ENCODE data around the gene HNRNPA3. TPM values are rescaled to one million over a fixed set of nuclear protein-coding genes. Genes with fewer than 3 reads are reported as not detected.

HNRNPA3 gene
- total RNA-seq, 2 experiments from 2014 or later = 292 to 308 TPM

DNA sequence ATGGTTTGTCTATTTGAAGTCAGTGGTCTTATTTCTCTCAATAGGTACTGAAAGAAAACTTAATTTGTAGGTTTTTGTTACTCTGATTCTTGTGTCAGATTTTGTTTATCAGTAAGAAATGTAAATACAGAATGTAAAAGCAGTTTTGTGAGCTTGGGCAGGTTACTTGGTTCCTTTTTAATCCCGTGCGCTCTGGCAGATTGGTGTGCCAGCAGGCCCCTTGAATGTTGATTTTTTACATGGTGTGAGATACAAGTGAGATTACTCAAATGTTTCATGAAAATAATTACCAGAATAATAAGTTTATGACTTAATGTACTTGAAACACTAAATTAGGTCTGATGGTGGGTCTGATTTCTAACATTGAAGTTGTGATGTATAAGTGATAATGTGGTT, 13.4 kb downstream of the HNRNPA3 start:
- TF ChIP-seq CTCF (IDR thresholded peaks at IDR 0.05) = no peak
- DNase-seq (no peak), ATAC-seq (no peak)
- ChIA-PET POLR2A (interaction anchor here (1.1 to 4.5 kb wide), 11 partner anchors 8 to 61 kb away, joined by 3 to 31 read pairs (median 9); partner anchors contain the start of genes HNRNPA3 and NFE2L2), CTCF (interaction anchor here (0.8 to 2.0 kb wide), 8 partner anchors 11 to 77 kb away, joined by 3 to 12 read pairs (median 4); partner anchors contain the start of gene NFE2L2)
- H3K36me3 Mint-ChIP-seq (ENCODE audit: low read depth) = peaks cover 53% of the 10 kb centered on the region
- peak overlapping the region; percentile 1 for H3K27ac Mint-ChIP-seq
- no peak overlapping the region for H3K4me3 Mint-ChIP-seq
- H3K4me1 Mint-ChIP-seq (ENCODE audit: low read depth) = peaks cover 35% of the 10 kb centered on the region
- intact Hi-C loops (cut with micrococcal nuclease) = loop anchor here (5.0 kb wide), 1 partner anchor 36 kb away; the partner anchor contains the start of gene NFE2L2
- H3K9me3 Mint-ChIP-seq = no peaks in the 10 kb centered on the region
- H3K27me3 Mint-ChIP-seq = no peaks in the 10 kb centered on the region

DNA sequence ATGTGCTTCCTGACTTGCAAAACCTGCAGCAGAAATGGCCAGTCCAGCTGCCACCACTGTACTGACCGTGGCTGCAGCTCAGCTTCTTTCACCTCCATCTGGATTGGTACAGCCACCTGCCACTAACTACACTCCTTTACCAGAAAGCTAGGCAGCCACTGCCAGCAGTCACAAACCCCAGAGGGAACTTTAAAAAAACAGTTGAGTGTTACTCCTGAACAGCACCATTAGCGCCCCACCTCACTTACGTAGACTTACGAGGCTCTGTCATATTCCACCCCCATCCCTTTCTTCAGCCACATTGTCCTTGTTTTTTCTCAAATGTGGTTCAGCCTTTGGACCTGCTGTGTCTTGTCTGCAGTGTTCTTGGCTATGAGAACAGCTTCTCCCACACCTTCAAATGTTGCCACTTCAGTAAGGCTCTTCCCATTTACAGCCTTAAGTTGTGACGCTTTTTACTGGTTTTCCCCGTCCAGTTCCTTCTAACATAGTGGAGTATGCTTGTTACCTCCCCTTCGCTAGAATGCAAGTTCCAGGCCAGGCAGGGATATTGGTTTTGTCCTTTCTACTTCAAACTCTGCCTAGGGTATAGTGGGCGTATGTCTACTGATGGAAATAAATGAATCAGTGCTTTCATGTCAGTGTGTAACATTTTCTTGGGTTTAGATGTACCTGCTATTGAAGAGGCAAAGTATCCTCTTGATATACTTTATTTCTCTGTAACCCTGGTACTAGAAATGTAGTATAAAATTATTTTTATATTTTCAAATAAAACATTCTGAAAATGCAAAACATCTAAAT, 17.0 kb downstream of the HNRNPA3 start:
- Mint-ChIP-seq H3K4me1 (ENCODE audit: low read depth) (peaks cover 39% of the 10 kb centered on the region), H3K27me3 (no peaks in the 10 kb centered on the region), H3K4me3 (no peak overlapping the region), H3K36me3 (ENCODE audit: low read depth) (peaks cover 52% of the 10 kb centered on the region), H3K27ac (peak overlapping the region; percentile 36), H3K9me3 (no peaks in the 10 kb centered on the region)
- POLR2A ChIA-PET = interaction anchor here (0.8 to 5.6 kb wide), 5 partner anchors 10 to 35 kb away, joined by 3 to 40 read pairs (median 3); partner anchors contain the start of genes HNRNPA3 and NFE2L2
- intact Hi-C loops (cut with micrococcal nuclease) = loop anchor here (5.0 kb wide), 1 partner anchor 33 kb away; the partner anchor contains the start of gene NFE2L2
- TF ChIP-seq CTCF (IDR thresholded peaks at IDR 0.05) = no peak
- CTCF ChIA-PET = interaction anchor here (1.0 to 4.7 kb wide), 10 partner anchors 8 to 106 kb away, joined by 3 to 20 read pairs (median 6); no protein-coding TSS in a partner anchor
- no peak for DNase-seq
- peak; percentile 40 for ATAC-seq

- ATAC-seq (no peak), DNase-seq (no peak)
- intact Hi-C loops (cut with micrococcal nuclease) = no loop called here
- H3K27ac Mint-ChIP-seq = peak overlapping the region; percentile 44
- no peaks in the 10 kb centered on the region for H3K9me3 Mint-ChIP-seq
- peaks cover 64% of the 10 kb centered on the region for H3K36me3 Mint-ChIP-seq (ENCODE audit: low read depth)
- no peak overlapping the region for H3K4me3 Mint-ChIP-seq
- peaks cover 44% of the 10 kb centered on the region for H3K4me1 Mint-ChIP-seq (ENCODE audit: low read depth)
- CTCF ChIA-PET = interaction anchor here (1.1 to 4.7 kb wide), 9 partner anchors 8 to 70 kb away, joined by 3 to 20 read pairs (median 4); no protein-coding TSS in a partner anchor
- TF ChIP-seq CTCF (IDR thresholded peaks at IDR 0.05) = no peak
- H3K27me3 Mint-ChIP-seq = no peaks in the 10 kb centered on the region
- POLR2A ChIA-PET = interaction anchor here (1.3 to 5.6 kb wide), 6 partner anchors 9 to 33 kb away, joined by 3 to 40 read pairs (median 9); partner anchors contain the start of gene NFE2L2
Measured at GRCh38 chr2:177231270-177231669, 18.7 kb downstream of the HNRNPA3 start.

DNA sequence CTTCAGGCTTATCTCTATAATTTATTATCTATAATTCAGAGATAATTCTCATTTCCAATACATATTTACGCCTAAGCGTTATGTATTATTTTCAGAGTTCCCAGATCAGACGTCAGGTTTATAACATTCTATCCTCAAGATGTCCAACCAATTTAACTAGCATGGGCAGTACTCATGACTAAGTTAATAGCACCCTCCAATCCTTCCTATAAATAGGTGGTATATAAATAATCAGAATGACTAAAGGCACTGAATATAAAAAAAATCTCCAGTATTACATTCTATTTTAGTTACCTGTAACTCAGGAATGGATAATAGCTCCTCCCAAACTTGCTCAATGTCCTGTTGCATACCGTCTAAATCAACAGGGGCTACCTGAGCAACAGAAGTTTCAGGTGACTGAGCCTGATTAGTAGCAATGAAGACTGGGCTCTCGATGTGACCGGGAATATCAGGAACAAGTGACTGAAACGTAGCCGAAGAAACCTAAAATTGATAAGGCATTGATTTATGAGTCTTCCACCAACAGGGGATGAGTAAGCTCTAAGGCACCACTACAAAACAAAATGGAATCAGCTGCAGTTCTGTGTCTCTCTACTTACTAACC, 19.6 kb downstream of the HNRNPA3 start:
- peaks cover 44% of the 10 kb centered on the region for H3K4me1 Mint-ChIP-seq (ENCODE audit: low read depth)
- intact Hi-C loops (cut with micrococcal nuclease) = no loop called here
- ChIA-PET POLR2A (interaction anchor here (1.2 to 5.6 kb wide), 6 partner anchors 8 to 32 kb away, joined by 3 to 40 read pairs (median 9); partner anchors contain the start of gene NFE2L2), CTCF (interaction anchor here (1.1 to 4.7 kb wide), 8 partner anchors 16 to 71 kb away, joined by 3 to 20 read pairs (median 4); no protein-coding TSS in a partner anchor)
- TF ChIP-seq CTCF (IDR thresholded peaks at IDR 0.05) = no peak
- H3K4me3 Mint-ChIP-seq = no peak overlapping the region
- no peak for ATAC-seq
- H3K9me3 Mint-ChIP-seq = no peaks in the 10 kb centered on the region
- H3K27ac Mint-ChIP-seq = peak overlapping the region; percentile 63
- peaks cover 64% of the 10 kb centered on the region for H3K36me3 Mint-ChIP-seq (ENCODE audit: low read depth)
- no peak for DNase-seq
- no peaks in the 10 kb centered on the region for H3K27me3 Mint-ChIP-seq

All from activated CD8-positive, alpha-beta T cell treated with anti-CD3 and anti-CD28 coated beads for 36 hours (primary cell).